BLaER1 treated with 17β-estradiol and CSF1 and Interleukin-3, amounts not matched to agents 10 nM and 100 nM (cell line): ENCODE results near the gene GSAP.

Experiments
- H3K27ac ChIP-seq, 11 experiments: shearing (Covaris generic); formaldehyde crosslinking; 2 replicates each; pipeline ENCODE4 v1.8.1; 2022
- H3K27me3 ChIP-seq, 11 experiments: shearing (Covaris generic); formaldehyde crosslinking; 2 replicates each; pipeline ENCODE4 v1.8.1; 2022
- H3K36me3 ChIP-seq, 11 experiments: shearing (Covaris generic); formaldehyde crosslinking; 2 replicates each; pipeline ENCODE4 v1.8.1; 2022
- H3K4me1 ChIP-seq, 10 experiments: shearing (Covaris generic); formaldehyde crosslinking; 2 replicates each; pipeline ENCODE4 v1.8.1; 2022
- H3K4me2 ChIP-seq, 11 experiments: shearing (Covaris generic); formaldehyde crosslinking; 2 replicates each; pipeline ENCODE4 v1.8.1; 2022
- H3K4me3 ChIP-seq, 10 experiments: shearing (Covaris generic); formaldehyde crosslinking; 2 replicates each; pipeline ENCODE4 v1.8.1; 2022
- H3K9ac ChIP-seq, 11 experiments: shearing (Covaris generic); formaldehyde crosslinking; 2 replicates each; pipeline ENCODE4 v1.8.1; 2022
- H3K9me3 ChIP-seq, 11 experiments: shearing (Covaris generic); formaldehyde crosslinking; replicated peaks in 1 of 11; 2 replicates each; pipeline ENCODE4 v1.8.1; 2022
- H4K20me1 ChIP-seq, 11 experiments: shearing (Covaris generic); formaldehyde crosslinking; 2 replicates each; pipeline ENCODE4 v1.8.1; 2022
- Cebpa-rat ChIP-seq, 11 experiments: shearing (Covaris generic); IDR thresholded peaks; 2 replicates each; pipeline ENCODE4 v1.8.1; 2022

The GSAP gene

GRCh38 chr7:77393954-77394353, 22.2 kb downstream of the GSAP start:
- no peak for TF ChIP-seq Cebpa-rat (IDR thresholded peaks at IDR 0.05)

GRCh38 chr7:77393261-77393660, 22.9 kb downstream of the GSAP start:
- Histone ChIP-seq H3K4me2 (no peak overlapping the region), H3K4me3 (no peak overlapping the region), H3K9ac (no peak overlapping the region), H3K27me3 (no peaks in the 10 kb centered on the region), H3K9me3 (no peaks in the 10 kb centered on the region), H3K36me3 (peaks cover 0 to 62% (median 0%) of the 10 kb centered on the region in 11 experiments; a peak in 8 of 22 replicates), H4K20me1 (no peaks in the 10 kb centered on the region), H3K27ac (no peak overlapping the region), H3K4me1 (peaks cover under 1 to 34% (median 4%) of the 10 kb centered on the region in 10 experiments; a peak in 18 of 20 replicates)
- no peak for TF ChIP-seq Cebpa-rat (IDR thresholded peaks at IDR 0.05)

More at GRCh38 chr7:77393954-77394353, 22.2 kb downstream of the GSAP start:
- peaks cover 0 to 62% (median 0%) of the 10 kb centered on the region in 11 experiments; a peak in 8 of 22 replicates for H3K36me3 ChIP-seq
- no peaks in the 10 kb centered on the region for H3K27me3 ChIP-seq
- no peak overlapping the region for H3K4me3 ChIP-seq
- peaks cover 0 to 34% (median 0%) of the 10 kb centered on the region in 10 experiments; a peak in 5 of 20 replicates for H3K4me1 ChIP-seq
- no peak overlapping the region for H3K9ac ChIP-seq
- no peak overlapping the region for H3K4me2 ChIP-seq
- H3K9me3 ChIP-seq: no peaks in the 10 kb centered on the region
- H4K20me1 ChIP-seq: no peaks in the 10 kb centered on the region
- H3K27ac ChIP-seq: no peak overlapping the region

GRCh38 chr7:77391230-77391629, 24.9 kb downstream of the GSAP start:
- no peak for TF ChIP-seq Cebpa-rat (IDR thresholded peaks at IDR 0.05)
- H3K27ac ChIP-seq: peak overlapping the region in 4 of 11 experiments; percentile 4 to 58 (median 31); a peak in 5 of 22 replicates
- H3K36me3 ChIP-seq: peaks cover 0 to 59% (median 0%) of the 10 kb centered on the region in 11 experiments; a peak in 8 of 22 replicates
- no peak overlapping the region for H3K4me3 ChIP-seq
- H3K9me3 ChIP-seq: no peaks in the 10 kb centered on the region
- H3K27me3 ChIP-seq: no peaks in the 10 kb centered on the region
- H3K9ac ChIP-seq: no peak overlapping the region
- H3K4me2 ChIP-seq: peak overlapping the region in 3 of 11 experiments; percentile 6 to 61 (median 60); a peak in 5 of 22 replicates
- H4K20me1 ChIP-seq: no peaks in the 10 kb centered on the region
- H3K4me1 ChIP-seq: peaks cover 8 to 38% (median 12%) of the 10 kb centered on the region in 10 experiments; a peak in 19 of 20 replicates

GRCh38 chr7:77388055-77388641, 28.0 kb downstream of the GSAP start:
- H4K20me1 ChIP-seq: no peaks in the 10 kb centered on the region
- H3K27me3 ChIP-seq: no peaks in the 10 kb centered on the region
- no peak for TF ChIP-seq Cebpa-rat (IDR thresholded peaks at IDR 0.05)
- peak overlapping the region in 5 of 11 experiments; percentile 5 to 42 (median 12); a peak in 6 of 22 replicates for H3K27ac ChIP-seq
- H3K9me3 ChIP-seq: no peaks in the 10 kb centered on the region
- H3K9ac ChIP-seq: peak overlapping the region in 1 of 11 experiments; percentile 7; a peak in 1 of 22 replicates
- no peak overlapping the region for H3K4me3 ChIP-seq
- H3K36me3 ChIP-seq: peaks cover 0 to 59% (median 0%) of the 10 kb centered on the region in 11 experiments; a peak in 6 of 22 replicates
- H3K4me2 ChIP-seq: peak overlapping the region in 9 of 11 experiments; percentile 7 to 74 (median 24); a peak in 12 of 22 replicates
- H3K4me1 ChIP-seq: peaks cover 8 to 38% (median 12%) of the 10 kb centered on the region in 10 experiments; a peak in 19 of 20 replicates

- Histone ChIP-seq H3K4me3 (no peak overlapping the region), H3K4me2 (no peak overlapping the region), H3K36me3 (peaks cover 0 to 63% (median 0%) of the 10 kb centered on the region in 11 experiments; a peak in 6 of 22 replicates), H3K9ac (no peak overlapping the region), H3K27me3 (no peaks in the 10 kb centered on the region), H3K27ac (no peak overlapping the region), H3K9me3 (no peaks in the 10 kb centered on the region), H3K4me1 (peaks cover 8 to 27% (median 12%) of the 10 kb centered on the region in 10 experiments; a peak in 19 of 20 replicates), H4K20me1 (no peaks in the 10 kb centered on the region)
- TF ChIP-seq Cebpa-rat (IDR thresholded peaks at IDR 0.05): no peak
Observed at GRCh38 chr7:77386165-77386822, 29.9 kb downstream of the GSAP start.

GRCh38 chr7:77383333-77383740, 32.8 kb downstream of the GSAP start:
- Histone ChIP-seq H3K9ac (no peak overlapping the region), H3K36me3 (peaks cover 0 to 92% (median 0%) of the 10 kb centered on the region in 11 experiments; a peak in 6 of 22 replicates), H3K4me3 (no peak overlapping the region), H4K20me1 (no peaks in the 10 kb centered on the region), H3K27me3 (no peaks in the 10 kb centered on the region), H3K4me1 (peaks cover 5 to 13% (median 10%) of the 10 kb centered on the region in 10 experiments; a peak in 19 of 20 replicates), H3K27ac (no peak overlapping the region), H3K9me3 (no peaks in the 10 kb centered on the region), H3K4me2 (no peak overlapping the region)
- no peak for TF ChIP-seq Cebpa-rat (IDR thresholded peaks at IDR 0.05)

GRCh38 chr7:77382532-77382931, 33.6 kb downstream of the GSAP start:
- no peak overlapping the region for H3K27ac ChIP-seq
- TF ChIP-seq Cebpa-rat (IDR thresholded peaks at IDR 0.05): no peak
- no peaks in the 10 kb centered on the region for H3K27me3 ChIP-seq
- no peaks in the 10 kb centered on the region for H3K9me3 ChIP-seq
- no peaks in the 10 kb centered on the region for H4K20me1 ChIP-seq
- H3K4me2 ChIP-seq: no peak overlapping the region
- no peak overlapping the region for H3K4me3 ChIP-seq
- H3K36me3 ChIP-seq: peaks cover 0 to 100% (median 0%) of the 10 kb centered on the region in 11 experiments; a peak in 6 of 22 replicates
- no peak overlapping the region for H3K9ac ChIP-seq
- H3K4me1 ChIP-seq: peaks cover 0 to 5% (median 2%) of the 10 kb centered on the region in 10 experiments; a peak in 10 of 20 replicates

GRCh38 chr7:77378584-77378983, 37.6 kb downstream of the GSAP start:
- H3K4me3 ChIP-seq: no peak overlapping the region
- no peak for TF ChIP-seq Cebpa-rat (IDR thresholded peaks at IDR 0.05)
- no peaks in the 10 kb centered on the region for H4K20me1 ChIP-seq
- no peak overlapping the region for H3K27ac ChIP-seq
- peaks cover 0 to 100% (median 5%) of the 10 kb centered on the region in 11 experiments; a peak in 8 of 22 replicates for H3K36me3 ChIP-seq
- no peaks in the 10 kb centered on the region for H3K9me3 ChIP-seq
- no peak overlapping the region for H3K4me2 ChIP-seq
- no peaks in the 10 kb centered on the region for H3K27me3 ChIP-seq
- no peak overlapping the region for H3K9ac ChIP-seq
- no peaks in the 10 kb centered on the region for H3K4me1 ChIP-seq

GRCh38 chr7:77370606-77371005, 45.5 kb downstream of the GSAP start:
- no peak for TF ChIP-seq Cebpa-rat (IDR thresholded peaks at IDR 0.05)
- Histone ChIP-seq H3K4me2 (no peak overlapping the region), H4K20me1 (0 out of 22 replicates have a peak, but pooled peaks cover 0 to 3% (median 0%) of the 10 kb centered on the region in 11 experiments)

More at GRCh38 chr7:77370606-77371005, 45.5 kb downstream of the GSAP start:
- H3K9me3 ChIP-seq: peaks cover 3 to 16% (median 11%) of the 10 kb centered on the region in 11 experiments; a peak in 13 of 22 replicates
- H3K27me3 ChIP-seq: no peaks in the 10 kb centered on the region
- no peak overlapping the region for H3K27ac ChIP-seq
- no peaks in the 10 kb centered on the region; a peak in 1 of 20 replicates for H3K4me1 ChIP-seq
- no peak overlapping the region for H3K9ac ChIP-seq
- no peak overlapping the region for H3K4me3 ChIP-seq
- H3K36me3 ChIP-seq: peaks cover 0 to 91% (median 0%) of the 10 kb centered on the region in 11 experiments; a peak in 7 of 22 replicates
